Mucosa of rectum (tissue), 2 donors: Measurements from ENCODE around the gene SMIM28.

Experiments
- H3K27ac ChIP-seq, 2 donors: one replicate each; pipeline ENCODE4 v1.7.0; 2013; ENCODE audit warnings: inconsistent platforms in 2 of 2, low read depth in 2 of 2, low read length in 2 of 2
- H3K27me3 ChIP-seq, 2 donors: one replicate each; pipeline ENCODE4 v1.7.0; 2013; ENCODE audit warnings: low read length in 2 of 2; ENCODE audit not compliant: control insufficient read depth in 2 of 2, insufficient read depth in 2 of 2
- H3K36me3 ChIP-seq, 2 donors: one replicate each; pipeline ENCODE4 v1.7.0; 2013; ENCODE audit warnings: low read length in 2 of 2; ENCODE audit not compliant: control insufficient read depth in 2 of 2, insufficient read depth in 2 of 2
- H3K4me1 ChIP-seq, 2 donors: one replicate each; pipeline ENCODE4 v1.7.0; 2013; ENCODE audit warnings: low read length in 2 of 2, mild to moderate bottlenecking in 1 of 2; ENCODE audit not compliant: control insufficient read depth in 2 of 2, insufficient read depth in 2 of 2
- H3K4me3 ChIP-seq, 2 donors: one replicate each; pipeline ENCODE4 v1.7.0; 2013; ENCODE audit warnings: low read length in 2 of 2
- H3K9ac ChIP-seq, 2 donors: one replicate each; pipeline ENCODE4 v1.7.0; 2013; ENCODE audit warnings: low read length in 2 of 2, low read depth in 1 of 2, mild to moderate bottlenecking in 1 of 2
- H3K9me3 ChIP-seq, 2 donors: one replicate each; pipeline ENCODE4 v1.7.0; 2013; ENCODE audit warnings: low read length in 2 of 2; ENCODE audit not compliant: control insufficient read depth in 2 of 2
- donor health status: healthy.
- donor health status: Normal muscosa, but diverticular disease.

Gene SMIM28

GRCh38 chr6:138429761-138430160 lies 52.1 kb downstream of the SMIM28 start:
- H3K27ac ChIP-seq: no peak overlapping the region

DNA sequence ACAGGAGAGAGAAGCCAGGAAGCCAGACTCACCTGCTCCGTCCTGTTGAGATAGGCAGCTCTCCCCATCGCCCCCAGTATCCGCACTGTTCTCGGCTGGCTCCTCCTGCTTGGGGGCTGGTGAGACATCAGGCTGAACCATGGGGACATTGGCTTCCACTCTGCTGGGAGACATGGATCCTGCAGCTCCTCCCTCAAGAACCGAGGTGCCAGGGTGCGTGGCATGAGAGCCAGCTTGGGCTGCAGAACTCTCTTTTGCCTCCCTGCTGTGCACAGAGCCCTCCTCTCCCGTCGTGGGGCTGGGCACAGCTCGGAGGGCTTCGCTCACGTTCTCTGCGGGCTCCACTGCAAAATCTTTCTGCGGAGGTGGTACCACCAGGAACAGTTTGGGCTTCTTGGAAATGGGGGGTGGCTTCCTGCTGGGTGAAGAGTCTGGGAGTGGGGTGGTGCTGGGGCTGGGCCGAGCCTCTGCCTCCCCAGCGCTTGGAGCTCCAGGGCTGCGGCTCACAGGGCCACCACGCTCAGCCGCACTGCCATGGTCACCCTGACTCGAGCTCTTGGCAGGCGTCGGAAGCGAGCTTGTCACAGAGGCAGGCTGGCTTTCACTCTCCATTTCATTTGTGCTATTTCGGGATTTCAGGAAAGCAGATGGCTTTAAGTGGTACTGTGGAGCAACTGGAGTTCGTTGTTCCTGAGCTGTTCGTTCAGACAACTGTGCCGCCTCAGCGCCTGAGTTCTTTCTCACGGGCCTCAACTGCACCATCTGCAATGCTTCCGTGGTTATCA lies 52.8 kb downstream of the SMIM28 start:
- Histone ChIP-seq H3K4me1 (peaks cover 0 to 3% of the 10 kb centered on the region in 2 donors), H3K27me3 (no peaks in the 10 kb centered on the region), H3K9me3 (no peaks in the 10 kb centered on the region), H3K36me3 (peaks cover 50 to 51% of the 10 kb centered on the region in 2 donors), H3K9ac (no peak overlapping the region), H3K4me3 (no peak overlapping the region), H3K27ac (no peak overlapping the region)

More at GRCh38 chr6:138429761-138430160, 52.1 kb downstream of the SMIM28 start:
- no peaks in the 10 kb centered on the region for H3K9me3 ChIP-seq
- H3K36me3 ChIP-seq: peaks cover 50 to 53% of the 10 kb centered on the region in 2 donors
- H3K27me3 ChIP-seq: no peaks in the 10 kb centered on the region
- H3K4me3 ChIP-seq: no peak overlapping the region
- peaks cover 0 to 3% of the 10 kb centered on the region in 2 donors for H3K4me1 ChIP-seq
- H3K9ac ChIP-seq: no peak overlapping the region

GRCh38 chr6:138431256-138432062 lies 53.8 kb downstream of the SMIM28 start:
- Histone ChIP-seq H3K9me3 (no peaks in the 10 kb centered on the region), H3K36me3 (peaks cover 47 to 50% of the 10 kb centered on the region in 2 donors), H3K4me3 (no peak overlapping the region), H3K4me1 (peaks cover 0 to 3% of the 10 kb centered on the region in 2 donors), H3K27me3 (no peaks in the 10 kb centered on the region), H3K9ac (no peak overlapping the region), H3K27ac (no peak overlapping the region)

DNA sequence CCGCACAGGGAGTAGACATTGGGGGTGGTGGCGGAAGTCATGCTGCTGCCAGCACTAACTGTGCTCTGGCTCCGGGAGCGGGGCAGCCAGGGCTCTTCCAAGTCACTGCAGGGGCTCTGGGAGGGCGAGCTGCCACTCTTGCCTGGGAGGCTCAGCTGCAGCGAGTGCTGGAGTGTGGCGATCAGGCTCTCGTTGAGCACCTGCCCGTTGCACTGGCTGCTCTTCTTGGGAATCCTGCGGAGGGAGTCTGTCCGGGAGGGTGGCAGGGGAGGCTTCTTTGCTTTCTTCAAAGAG lies 54.3 kb downstream of the SMIM28 start:
- Histone ChIP-seq H3K9me3 (no peaks in the 10 kb centered on the region), H3K9ac (no peak overlapping the region), H3K36me3 (peaks cover 44 to 47% of the 10 kb centered on the region in 2 donors), H3K27ac (no peak overlapping the region), H3K4me3 (no peak overlapping the region), H3K4me1 (peaks cover 0 to 3% of the 10 kb centered on the region in 2 donors), H3K27me3 (no peaks in the 10 kb centered on the region)
